Measurements from ENCODE around the gene AP2A2. TPM values are rescaled to one million over a fixed set of nuclear protein-coding genes. Genes with fewer than 3 reads are reported as not detected.

The AP2A2 gene
- total RNA-seq, 2 experiments from 2014 or later, result 24.9 to 43.0 TPM

GRCh38 chr11:1059759-1060158 is 134.1 kb downstream of the AP2A2 start:
- no peaks in the 10 kb centered on the region for H4K20me1 ChIP-seq (ENCODE audit: insufficient read depth, low read length)
- H3K27ac ChIP-seq (ENCODE audit: low read depth, low read length, poor library complexity, severe bottlenecking), result no peak overlapping the region
- H3K4me2 ChIP-seq (ENCODE audit: low read length), result no peak overlapping the region
- no peaks in the 10 kb centered on the region for H3K36me3 ChIP-seq (ENCODE audit: insufficient read depth, low read length)
- DNase-seq (ENCODE audit: low spot score), result no peak
- ChIA-PET CTCF (ENCODE audit: unreplicated experiment) (no interaction called here), POLR2A (no interaction called here)
- TF ChIP-seq CTCF (conservative IDR thresholded peaks at IDR 0.05; ENCODE audit: low read length), result no peak
- no peak for TF ChIP-seq EZH2phosphoT487 (IDR thresholded peaks at IDR 0.05; ENCODE audit: borderline replicate concordance, low read depth, low read length)
- no peaks in the 10 kb centered on the region for H3K79me2 ChIP-seq (ENCODE audit: insufficient read depth, low read depth, low read length)
- intact Hi-C loops (cut with micrococcal nuclease; ENCODE audit: unreplicated experiment), result no loop called here
- H2AFZ ChIP-seq (ENCODE audit: low read length), result no peak overlapping the region
- no TSS peak for BruUV-seq (replicated peaks)
- H3K4me1 ChIP-seq (ENCODE audit: insufficient read depth, low read length, poor library complexity, severe bottlenecking), result no peaks in the 10 kb centered on the region
- no peaks in the 10 kb centered on the region for H3K9me2 ChIP-seq (ENCODE audit: insufficient read depth, low read length)
- no peak overlapping the region for H3K4me3 ChIP-seq (ENCODE audit: low read depth, low read length, poor library complexity, severe bottlenecking)
- no peaks in the 10 kb centered on the region for H3K9me3 ChIP-seq (ENCODE audit: low read length)

GRCh38 chr11:1060410-1060809 is 134.7 kb downstream of the AP2A2 start:
- BruUV-seq (replicated peaks), result no TSS peak
- CTCF ChIA-PET (ENCODE audit: unreplicated experiment), result no interaction called here

More at GRCh38 chr11:1060410-1060809, 134.7 kb downstream of the AP2A2 start:
- Histone ChIP-seq H3K36me3 (ENCODE audit: insufficient read depth, low read length) (no peaks in the 10 kb centered on the region), H3K27ac (ENCODE audit: low read depth, low read length, poor library complexity, severe bottlenecking) (no peak overlapping the region), H3K79me2 (ENCODE audit: insufficient read depth, low read depth, low read length) (no peaks in the 10 kb centered on the region), H3K4me2 (ENCODE audit: low read length) (no peak overlapping the region), H3K4me3 (ENCODE audit: low read depth, low read length, poor library complexity, severe bottlenecking) (no peak overlapping the region), H3K9me2 (ENCODE audit: insufficient read depth, low read length) (no peaks in the 10 kb centered on the region), H3K4me1 (ENCODE audit: insufficient read depth, low read length, poor library complexity, severe bottlenecking) (no peaks in the 10 kb centered on the region), H2AFZ (ENCODE audit: low read length) (no peak overlapping the region), H4K20me1 (ENCODE audit: insufficient read depth, low read length) (no peaks in the 10 kb centered on the region), H3K9me3 (ENCODE audit: low read length) (no peaks in the 10 kb centered on the region)
- TF ChIP-seq CTCF (conservative IDR thresholded peaks at IDR 0.05; ENCODE audit: low read length) (no peak), EZH2phosphoT487 (IDR thresholded peaks at IDR 0.05; ENCODE audit: borderline replicate concordance, low read depth, low read length) (no peak)
- POLR2A ChIA-PET, result no interaction called here
- no peak for DNase-seq (ENCODE audit: low spot score)
- intact Hi-C loops (cut with micrococcal nuclease; ENCODE audit: unreplicated experiment), result no loop called here

Measured in OCI-LY7 (cell line).